Muscle layer of colon (tissue), 2 donors: ENCODE data around the gene PCP2.
A peak's percentile ranks its signal among the peaks of the same experiment; 100 is the strongest.

Source experiments
- H3K27ac ChIP-seq: one replicate; pipeline ENCODE4 v1.7.0; 2013; ENCODE audit warnings: low read depth, mild to moderate bottlenecking, low read length, moderate library complexity
- H3K27me3 ChIP-seq, 2 donors: one replicate each; pipeline ENCODE4 v1.7.0; 2013; ENCODE audit warnings: low read length in 2 of 2, mild to moderate bottlenecking in 2 of 2; ENCODE audit not compliant: insufficient read depth in 2 of 2, control insufficient read depth in 1 of 2
- H3K36me3 ChIP-seq: one replicate; pipeline ENCODE4 v1.7.0; 2013; ENCODE audit warnings: mild to moderate bottlenecking, low read length; ENCODE audit not compliant: insufficient read depth
- H3K4me1 ChIP-seq: one replicate; pipeline ENCODE4 v1.7.0; 2013; ENCODE audit warnings: mild to moderate bottlenecking, low read length; ENCODE audit not compliant: insufficient read depth
- H3K4me3 ChIP-seq, 2 donors: one replicate each; pipeline ENCODE4 v1.7.0; 2013; ENCODE audit warnings: low read length in 2 of 2, low read depth in 1 of 2, mild to moderate bottlenecking in 1 of 2, moderate library complexity in 1 of 2
- H3K9ac ChIP-seq: one replicate; pipeline ENCODE4 v1.7.0; 2013; ENCODE audit warnings: low read length
- H3K9me3 ChIP-seq: one replicate; pipeline ENCODE4 v1.7.0; 2013; ENCODE audit warnings: mild to moderate bottlenecking, low read length
- donor health status: abdominal sarcoma.
- donor health status: Adenocarcinoma of cecum.

The PCP2 gene

DNA sequence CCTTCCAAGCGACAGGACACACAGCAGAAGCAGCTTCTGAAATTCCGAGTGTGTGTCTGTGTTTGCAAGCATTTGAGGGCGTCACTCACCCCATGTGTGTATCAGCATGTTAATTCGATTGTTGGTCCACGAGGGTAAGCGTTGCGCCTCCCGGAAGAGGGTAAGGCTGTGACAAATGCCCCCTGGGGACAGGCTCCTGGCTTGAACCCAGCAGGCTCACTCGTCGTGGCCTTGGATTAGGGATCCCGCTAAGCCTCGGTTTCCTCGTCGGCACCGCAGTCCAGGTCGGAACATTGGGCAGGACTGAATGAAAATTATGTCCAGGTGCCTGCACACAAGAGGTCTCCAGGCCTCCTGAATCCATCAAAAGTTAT is 2.8 kb upstream of the PCP2 start:
- Histone ChIP-seq H3K9ac (no peak overlapping the region), H3K4me3 (no peak overlapping the region), H3K9me3 (no peaks in the 10 kb centered on the region), H3K27ac (no peak overlapping the region), H3K36me3 (peaks cover 3% of the 10 kb centered on the region), H3K27me3 (peaks cover 8 to 38% of the 10 kb centered on the region in 2 donors), H3K4me1 (no peaks in the 10 kb centered on the region)

- no peaks in the 10 kb centered on the region for H3K9me3 ChIP-seq
- no peak overlapping the region for H3K27ac ChIP-seq
- H3K4me3 ChIP-seq = no peak overlapping the region
- H3K36me3 ChIP-seq = peaks cover 3% of the 10 kb centered on the region
- H3K27me3 ChIP-seq = peaks cover 8 to 38% of the 10 kb centered on the region in 2 donors
- H3K4me1 ChIP-seq = peaks cover 4% of the 10 kb centered on the region
- no peak overlapping the region for H3K9ac ChIP-seq
Observed at GRCh38 chr19:7635670-7636069, 2.2 kb upstream of the PCP2 start.

- Histone ChIP-seq H3K4me1 (peaks cover 24% of the 10 kb centered on the region), H3K9me3 (no peaks in the 10 kb centered on the region), H3K36me3 (peaks cover 3% of the 10 kb centered on the region), H3K27ac (no peak overlapping the region), H3K27me3 (peaks cover 0 to 18% of the 10 kb centered on the region in 2 donors), H3K4me3 (no peak overlapping the region), H3K9ac (no peak overlapping the region)
Observed at GRCh38 chr19:7632340-7633203, 947 bp downstream of the PCP2 start.

- Histone ChIP-seq H3K27me3 (peaks cover 0 to 11% of the 10 kb centered on the region in 2 donors), H3K4me1 (peaks cover 29% of the 10 kb centered on the region), H3K9me3 (no peaks in the 10 kb centered on the region), H3K27ac (no peak overlapping the region), H3K4me3 (no peak overlapping the region), H3K9ac (no peak overlapping the region), H3K36me3 (peaks cover 9% of the 10 kb centered on the region)
Observed at GRCh38 chr19:7631577-7631976, 1.9 kb downstream of the PCP2 start.

- H3K4me1 ChIP-seq = peaks cover 29% of the 10 kb centered on the region
- no peaks in the 10 kb centered on the region for H3K9me3 ChIP-seq
- H3K27me3 ChIP-seq = no peaks in the 10 kb centered on the region
- H3K4me3 ChIP-seq = peak within 1 kb of the TSS; percentile 81 to 100
- H3K27ac ChIP-seq = peak within 1 kb of the TSS; percentile 79
- H3K9ac ChIP-seq = peak within 1 kb of the TSS; percentile 99
- H3K36me3 ChIP-seq = peaks cover 22% of the 10 kb centered on the region
Observed at GRCh38 chr19:7629347-7630054, 4.0 kb downstream of the PCP2 start, which contains the start of the genes PET100 and XAB2. Gene PET100, plus strand, starts transcription at chr19:7629793. Its CDS starts 41 bp downstream, at chr19:7629834. Gene XAB2, minus strand, starts transcription at chr19:7629545. Its CDS starts 18 bp downstream, at chr19:7629527.

- peak overlapping the region; percentile 99 for H3K9ac ChIP-seq
- peaks cover 29% of the 10 kb centered on the region for H3K4me1 ChIP-seq
- H3K27me3 ChIP-seq = no peaks in the 10 kb centered on the region
- H3K9me3 ChIP-seq = no peaks in the 10 kb centered on the region
- peaks cover 28% of the 10 kb centered on the region for H3K36me3 ChIP-seq
- H3K4me3 ChIP-seq = peak overlapping the region; percentile 81 to 100
- H3K27ac ChIP-seq = peak overlapping the region; percentile 79
Observed at GRCh38 chr19:7628589-7629311, 4.8 kb downstream of the PCP2 start.

DNA sequence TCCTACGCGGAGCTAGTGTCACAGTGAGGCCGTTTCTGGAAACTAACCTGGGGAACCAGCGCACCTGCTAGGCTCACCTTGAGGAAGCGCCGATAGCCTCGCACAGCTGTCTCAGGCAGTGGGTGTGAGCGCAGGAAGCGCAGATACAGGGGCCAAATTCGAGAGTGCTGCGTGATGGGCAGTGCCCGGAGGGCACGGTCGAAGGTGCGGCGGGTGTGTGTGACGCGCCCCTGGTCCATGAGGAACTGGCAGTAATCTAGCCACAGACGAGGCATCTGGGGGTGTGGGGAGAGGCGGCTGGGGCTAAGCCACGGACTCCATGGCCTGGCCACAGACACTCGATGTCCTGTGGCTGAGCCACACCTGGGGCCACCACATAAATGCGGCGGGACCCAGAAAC is 6.4 kb downstream of the PCP2 start:
- H3K27ac ChIP-seq = no peak overlapping the region
- H3K4me3 ChIP-seq = no peak overlapping the region
- peaks cover 29% of the 10 kb centered on the region for H3K4me1 ChIP-seq
- H3K9me3 ChIP-seq = no peaks in the 10 kb centered on the region
- H3K9ac ChIP-seq = no peak overlapping the region
- H3K36me3 ChIP-seq = peaks cover 44% of the 10 kb centered on the region
- H3K27me3 ChIP-seq = no peaks in the 10 kb centered on the region

- no peak overlapping the region for H3K9ac ChIP-seq
- H3K4me1 ChIP-seq = peaks cover 28% of the 10 kb centered on the region
- no peaks in the 10 kb centered on the region for H3K9me3 ChIP-seq
- H3K27ac ChIP-seq = no peak overlapping the region
- no peak overlapping the region for H3K4me3 ChIP-seq
- peaks cover 52% of the 10 kb centered on the region for H3K36me3 ChIP-seq
- no peaks in the 10 kb centered on the region for H3K27me3 ChIP-seq
Observed at GRCh38 chr19:7625763-7626372, 7.7 kb downstream of the PCP2 start.

- Histone ChIP-seq H3K27ac (no peak overlapping the region), H3K27me3 (no peaks in the 10 kb centered on the region), H3K36me3 (peaks cover 60% of the 10 kb centered on the region), H3K9me3 (no peaks in the 10 kb centered on the region), H3K9ac (no peak overlapping the region), H3K4me1 (peaks cover 18% of the 10 kb centered on the region), H3K4me3 (no peak overlapping the region)
Observed at GRCh38 chr19:7624810-7625209, 8.7 kb downstream of the PCP2 start.

- no peaks in the 10 kb centered on the region for H3K9me3 ChIP-seq
- no peak overlapping the region for H3K4me3 ChIP-seq
- no peak overlapping the region for H3K27ac ChIP-seq
- no peak overlapping the region for H3K9ac ChIP-seq
- peaks cover 63% of the 10 kb centered on the region for H3K36me3 ChIP-seq
- H3K27me3 ChIP-seq = no peaks in the 10 kb centered on the region
- H3K4me1 ChIP-seq = peaks cover 18% of the 10 kb centered on the region
Observed at GRCh38 chr19:7623725-7624603, 9.6 kb downstream of the PCP2 start.
